Heart left ventricle (tissue), 13 donors: ENCODE results near the gene GRID2IP.

Source experiments
- POLR2A ChIP-seq, 2 donors: fragments of 450-650 bp; IDR thresholded peaks; one replicate each; pipeline ENCODE4 v1.6.1; 2017; ENCODE audit warnings: antibody characterized with exemption in 2 of 2, mild to moderate bottlenecking in 2 of 2, moderate library complexity in 2 of 2
- TF ChIP-seq, protein P1 (sequence below), 12 donors: fragments of 200-600 bp; sonication (generic) in 4 of 12; IDR thresholded peaks; one replicate each; pipeline versions ENCODE4 v1.5.0 to v1.8.0; 2018 to 2022; ENCODE audit warnings: antibody characterized with exemption in 12 of 12, mild to moderate bottlenecking in 5 of 12
- donor health status: ischemic (EF 13 %, LVEDD 7.1; RV severe dilation, severe dysfunction).
- donor health status: DM: no; HTN: yes; CAD: no.
- donor health status: DM: no; HTN: no; CAD: no.
- donor health status: ischemic (EF 25% LVEDD 6.9; RV normal size, moderate dysfunction).
- donor health status: ischemic (EF 25% LVEDD 5.7; RV mildly dilated, moderate dysfunction).
- donor health status: ischemic (EF 35%, LVEDD 5.7; RV mildly dilated, moderate dysfunction).
- donor health status: nonischemic (EF 11% LVEDD 7.7; RV severe dilation, severe dysfunction).
- donor health status: DM: yes; HTN: yes; CAD: no.
- donor health status: PGD.
- donor health status: ischemic (EF 29% LVEDD 5.4; RV normal size, mild dysfunction).
- donor health status: nonischemic (EF 23%, LVEDD 6.1; RV moderate dilation, normal function).

DNA sequence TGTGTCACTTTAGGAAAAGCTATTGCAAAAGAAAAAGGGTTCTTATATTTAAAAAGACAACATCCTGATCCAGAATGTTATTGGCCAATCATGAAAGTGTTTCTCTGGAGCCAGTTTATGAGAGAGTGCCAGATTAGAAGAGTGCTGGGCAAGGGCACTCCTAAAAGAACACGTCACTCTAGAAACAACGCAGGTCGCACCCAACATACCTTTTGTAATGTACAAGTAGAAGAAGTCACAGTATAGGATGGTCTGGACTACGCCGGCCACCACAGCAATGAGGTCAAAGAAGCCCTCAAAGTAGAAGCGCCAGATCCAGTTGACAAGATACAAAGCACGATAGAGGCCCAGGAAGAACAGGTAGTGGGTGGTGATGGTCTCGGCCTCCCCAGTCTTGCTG, 85.4 kb downstream of the GRID2IP start:
- TF ChIP-seq, protein P1, sequence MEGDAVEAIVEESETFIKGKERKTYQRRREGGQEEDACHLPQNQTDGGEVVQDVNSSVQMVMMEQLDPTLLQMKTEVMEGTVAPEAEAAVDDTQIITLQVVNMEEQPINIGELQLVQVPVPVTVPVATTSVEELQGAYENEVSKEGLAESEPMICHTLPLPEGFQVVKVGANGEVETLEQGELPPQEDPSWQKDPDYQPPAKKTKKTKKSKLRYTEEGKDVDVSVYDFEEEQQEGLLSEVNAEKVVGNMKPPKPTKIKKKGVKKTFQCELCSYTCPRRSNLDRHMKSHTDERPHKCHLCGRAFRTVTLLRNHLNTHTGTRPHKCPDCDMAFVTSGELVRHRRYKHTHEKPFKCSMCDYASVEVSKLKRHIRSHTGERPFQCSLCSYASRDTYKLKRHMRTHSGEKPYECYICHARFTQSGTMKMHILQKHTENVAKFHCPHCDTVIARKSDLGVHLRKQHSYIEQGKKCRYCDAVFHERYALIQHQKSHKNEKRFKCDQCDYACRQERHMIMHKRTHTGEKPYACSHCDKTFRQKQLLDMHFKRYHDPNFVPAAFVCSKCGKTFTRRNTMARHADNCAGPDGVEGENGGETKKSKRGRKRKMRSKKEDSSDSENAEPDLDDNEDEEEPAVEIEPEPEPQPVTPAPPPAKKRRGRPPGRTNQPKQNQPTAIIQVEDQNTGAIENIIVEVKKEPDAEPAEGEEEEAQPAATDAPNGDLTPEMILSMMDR (IDR thresholded peaks at IDR 0.05): no peak
- no peak for TF ChIP-seq POLR2A (IDR thresholded peaks at IDR 0.05)
